Mesodermal cell (in vitro differentiated cells): ENCODE results near the gene NOP10.
A peak's percentile ranks its signal among the peaks of the same experiment; 100 is the strongest.

Source experiments
- H3K27ac ChIP-seq: 2 replicates; pipeline ENCODE4 v1.7.0; 2013; ENCODE audit warnings: mild to moderate bottlenecking, low read depth, low read length, moderate library complexity; ENCODE audit not compliant: severe bottlenecking
- H3K36me3 ChIP-seq: 2 replicates; pipeline ENCODE4 v1.7.1; 2013; ENCODE audit warnings: mild to moderate bottlenecking, low read length, moderate library complexity; ENCODE audit not compliant: control insufficient read depth, insufficient read depth
- H3K4me1 ChIP-seq: one replicate; pipeline ENCODE4 v1.7.1; 2013; ENCODE audit warnings: mild to moderate bottlenecking, low read length; ENCODE audit not compliant: insufficient read depth, control insufficient read depth, poor library complexity, severe bottlenecking
- H3K4me3 ChIP-seq: 2 replicates; pipeline ENCODE4 v1.7.0; 2013; ENCODE audit warnings: low read length, control low read depth, mild to moderate bottlenecking; ENCODE audit not compliant: insufficient read depth, poor library complexity, severe bottlenecking; ENCODE audit errors: extremely low read depth
- H3K9me3 ChIP-seq: 2 replicates; pipeline ENCODE4 v1.7.1; 2013; ENCODE audit warnings: mild to moderate bottlenecking, low read length, moderate library complexity; ENCODE audit not compliant: control insufficient read depth
- WGBS, 2 experiments: methylation state at CpG; one replicate each; pipeline ENCODE4 v1.1.5; 2013; ENCODE audit warnings: missing lambda C conversion rate in 2 of 2; ENCODE audit not compliant: insufficient coverage in 2 of 2; 5-methylcytosine and 5-hydroxymethylcytosine counted together

NOP10 gene

GRCh38 chr15:34331809-34332208 lies 11.1 kb downstream of the NOP10 start:
- Histone ChIP-seq H3K4me3 (no peak overlapping the region), H3K9me3 (no peaks in the 10 kb centered on the region), H3K27ac (no peak overlapping the region), H3K4me1 (no peaks in the 10 kb centered on the region), H3K36me3 (no peaks in the 10 kb centered on the region)
- 67 to 88% methylated on average over 1 of the region's 2 CpGs for WGBS, 2 experiments

GRCh38 chr15:34330279-34330678 lies 12.7 kb downstream of the NOP10 start:
- no peaks in the 10 kb centered on the region for H3K9me3 ChIP-seq
- WGBS, 2 experiments, result 90 to 94% methylated on average over 4 of the region's 5 CpGs
- H3K4me1 ChIP-seq, result no peaks in the 10 kb centered on the region
- H3K27ac ChIP-seq, result no peak overlapping the region
- H3K4me3 ChIP-seq, result no peak overlapping the region
- H3K36me3 ChIP-seq, result no peaks in the 10 kb centered on the region

- H3K9me3 ChIP-seq, result no peaks in the 10 kb centered on the region
- H3K4me3 ChIP-seq, result no peak overlapping the region
- WGBS, 2 experiments, result 70 to 89% methylated on average over 1 to 2 of the region's 2 CpGs
- no peaks in the 10 kb centered on the region for H3K36me3 ChIP-seq
- no peak overlapping the region for H3K27ac ChIP-seq
- no peaks in the 10 kb centered on the region for H3K4me1 ChIP-seq
These were observed 13.9 kb downstream of the NOP10 start for GRCh38 chr15:34329006-34329405.

- WGBS, 2 experiments, result 92% methylated on average over 3 of the region's 4 CpGs; no CpG with 5 or more reads in 1 of the 2 experiments
- Histone ChIP-seq H3K4me1 (no peaks in the 10 kb centered on the region), H3K36me3 (no peaks in the 10 kb centered on the region), H3K4me3 (no peak overlapping the region), H3K27ac (no peak overlapping the region), H3K9me3 (peaks cover 3% of the 10 kb centered on the region)
These were observed 15.0 kb downstream of the NOP10 start for GRCh38 chr15:34327906-34328305.

- H3K27ac ChIP-seq, result no peak overlapping the region
- H3K9me3 ChIP-seq, result peaks cover 3% of the 10 kb centered on the region
- no peaks in the 10 kb centered on the region for H3K4me1 ChIP-seq
- H3K4me3 ChIP-seq, result no peak overlapping the region
- no peaks in the 10 kb centered on the region for H3K36me3 ChIP-seq
These were observed 17.6 kb downstream of the NOP10 start for GRCh38 chr15:34325368-34325767.

DNA sequence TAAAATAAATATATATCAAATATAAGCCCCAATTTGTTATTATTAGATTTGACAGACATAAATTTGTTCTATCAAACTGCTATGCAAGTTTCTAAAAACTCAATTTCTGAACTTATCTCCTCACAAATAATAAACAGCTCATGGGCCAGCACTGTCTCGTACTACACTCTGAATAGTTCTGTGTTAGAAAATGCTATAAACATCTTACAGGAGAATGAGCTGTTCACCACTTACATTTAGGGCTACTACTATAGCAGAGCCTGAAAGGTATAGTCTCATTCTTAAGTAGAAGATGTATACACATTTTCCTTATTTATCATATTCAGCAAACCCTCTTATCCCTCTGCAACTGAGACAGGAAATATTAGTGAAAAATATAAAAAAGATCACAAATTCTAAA lies 18.0 kb downstream of the NOP10 start:
- H3K27ac ChIP-seq, result no peak overlapping the region
- H3K36me3 ChIP-seq, result no peaks in the 10 kb centered on the region
- no peaks in the 10 kb centered on the region for H3K4me1 ChIP-seq

GRCh38 chr15:34323217-34323616 lies 19.7 kb downstream of the NOP10 start:
- no peak overlapping the region for H3K27ac ChIP-seq
- H3K4me3 ChIP-seq, result no peak overlapping the region
- no peaks in the 10 kb centered on the region for H3K36me3 ChIP-seq
- no peaks in the 10 kb centered on the region for H3K4me1 ChIP-seq
- peaks cover 3% of the 10 kb centered on the region for H3K9me3 ChIP-seq
- 86 to 92% methylated on average over 9 to 10 of the region's 10 CpGs for WGBS, 2 experiments

More for the DNA sequence above, 18.0 kb downstream of the NOP10 start:
- Histone ChIP-seq H3K4me3 (no peak overlapping the region), H3K9me3 (peaks cover 3% of the 10 kb centered on the region)
- WGBS, 2 experiments, result no CpG with 5 or more reads among the region's 1 CpG

- H3K4me3 ChIP-seq, result peak overlapping the region; percentile 18
- no peaks in the 10 kb centered on the region for H3K9me3 ChIP-seq
- no peaks in the 10 kb centered on the region for H3K4me1 ChIP-seq
- WGBS, 2 experiments, result 35 to 44% methylated on average over 5 to 6 of the region's 10 CpGs
- H3K27ac ChIP-seq, result no peak overlapping the region
- H3K36me3 ChIP-seq, result no peaks in the 10 kb centered on the region
These were observed 24.5 kb downstream of the NOP10 start for GRCh38 chr15:34318277-34319079.

GRCh38 chr15:34314491-34315490 lies 28.1 kb downstream of the NOP10 start:
- 92 to 93% methylated on average over 1 of the region's 3 CpGs for WGBS, 2 experiments
- Histone ChIP-seq H3K9me3 (no peaks in the 10 kb centered on the region), H3K4me3 (no peak overlapping the region), H3K27ac (no peak overlapping the region), H3K4me1 (no peaks in the 10 kb centered on the region), H3K36me3 (no peaks in the 10 kb centered on the region)

DNA sequence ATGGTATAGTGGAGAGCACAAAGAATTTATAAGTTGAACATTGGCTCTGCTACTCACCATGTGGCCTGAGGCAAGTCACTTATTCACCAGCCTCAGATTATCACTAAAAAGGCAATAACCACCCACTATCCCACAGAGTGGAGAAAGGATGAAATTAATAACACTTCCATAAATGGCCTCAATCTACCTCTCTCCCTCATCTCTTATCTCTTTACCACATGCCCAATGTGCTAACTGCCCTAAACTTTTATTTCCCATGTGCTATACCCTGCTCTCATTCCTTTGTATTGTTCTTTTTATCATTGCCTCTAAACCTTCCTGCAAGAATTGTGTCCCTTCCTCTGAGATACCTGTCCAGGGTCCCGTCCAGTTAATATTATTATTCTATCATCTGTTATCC lies 31.4 kb downstream of the NOP10 start:
- no peaks in the 10 kb centered on the region for H3K36me3 ChIP-seq
- no peak overlapping the region for H3K4me3 ChIP-seq
- no peaks in the 10 kb centered on the region for H3K9me3 ChIP-seq
- no peak overlapping the region for H3K27ac ChIP-seq
- no CpG with 5 or more reads among the region's 1 CpG for WGBS, 2 experiments
- H3K4me1 ChIP-seq, result no peaks in the 10 kb centered on the region
